COLO668 (cell line): ENCODE data around the gene PLCH1.
A peak's percentile ranks its signal among the peaks of the same experiment; 100 is the strongest.

Source experiments
- DNase-seq: peaks from one replicate; lab custom pipeline; 2025; ENCODE audit not compliant: unreplicated experiment; lab: John Stamatoyannopoulos, UW

PLCH1 gene

DNA sequence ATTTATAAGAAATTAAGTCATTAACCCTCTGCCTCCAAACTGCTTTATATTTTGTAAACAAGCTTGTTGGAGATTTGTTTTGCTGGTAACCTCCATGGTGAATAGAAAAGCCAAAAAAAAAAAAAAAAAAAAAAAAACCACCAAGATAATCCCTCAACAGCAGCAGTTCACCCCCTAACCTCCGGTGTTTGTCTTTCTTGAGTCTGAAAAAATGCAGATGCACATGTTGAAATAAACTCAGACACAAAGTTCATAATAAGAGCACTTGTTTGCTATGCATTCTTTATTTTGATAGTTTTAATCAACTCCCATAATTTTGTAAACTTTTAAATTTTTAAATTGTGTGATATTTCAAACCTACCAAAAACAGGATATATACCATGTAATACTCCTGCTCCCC, 1.8 kb upstream of the PLCH1 start:
- DNase-seq: no peak

DNA sequence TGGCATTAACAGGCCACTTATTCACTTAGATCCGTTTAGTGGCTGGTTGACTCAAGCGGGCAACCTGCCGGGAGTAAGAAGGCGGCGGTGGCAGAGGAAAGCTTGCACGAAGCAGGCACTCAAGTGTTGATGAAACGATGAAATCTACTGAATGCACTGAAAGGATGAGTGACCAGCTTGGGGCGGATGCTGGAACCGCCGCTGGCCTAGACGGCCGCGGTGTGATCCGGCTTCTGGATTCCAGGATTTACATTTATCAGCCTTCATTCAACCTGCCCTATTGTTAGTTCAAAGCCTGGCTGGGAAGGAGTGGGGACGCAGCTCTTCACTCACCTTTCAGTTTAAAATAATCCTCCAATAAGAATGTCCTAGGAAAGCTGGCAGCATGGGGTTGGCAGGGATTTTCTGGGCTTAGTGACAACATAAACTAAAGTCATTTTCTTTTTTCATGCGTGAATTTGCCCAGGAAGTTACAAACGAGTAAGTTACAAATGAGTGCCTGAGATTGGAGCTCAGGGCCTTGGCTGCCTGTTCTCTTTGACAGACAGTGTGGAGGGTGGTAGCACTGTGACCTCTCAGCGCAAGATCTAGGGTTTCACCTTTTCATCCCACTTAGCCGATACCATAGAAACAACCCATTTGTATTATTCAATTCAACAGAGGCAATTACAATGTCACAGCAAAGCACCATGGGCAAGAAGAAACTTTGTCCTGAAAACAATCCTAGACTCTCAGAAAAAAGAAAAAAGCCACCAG, 1.1 kb upstream of the PLCH1 start:
- peak; percentile 46 for DNase-seq

DNA sequence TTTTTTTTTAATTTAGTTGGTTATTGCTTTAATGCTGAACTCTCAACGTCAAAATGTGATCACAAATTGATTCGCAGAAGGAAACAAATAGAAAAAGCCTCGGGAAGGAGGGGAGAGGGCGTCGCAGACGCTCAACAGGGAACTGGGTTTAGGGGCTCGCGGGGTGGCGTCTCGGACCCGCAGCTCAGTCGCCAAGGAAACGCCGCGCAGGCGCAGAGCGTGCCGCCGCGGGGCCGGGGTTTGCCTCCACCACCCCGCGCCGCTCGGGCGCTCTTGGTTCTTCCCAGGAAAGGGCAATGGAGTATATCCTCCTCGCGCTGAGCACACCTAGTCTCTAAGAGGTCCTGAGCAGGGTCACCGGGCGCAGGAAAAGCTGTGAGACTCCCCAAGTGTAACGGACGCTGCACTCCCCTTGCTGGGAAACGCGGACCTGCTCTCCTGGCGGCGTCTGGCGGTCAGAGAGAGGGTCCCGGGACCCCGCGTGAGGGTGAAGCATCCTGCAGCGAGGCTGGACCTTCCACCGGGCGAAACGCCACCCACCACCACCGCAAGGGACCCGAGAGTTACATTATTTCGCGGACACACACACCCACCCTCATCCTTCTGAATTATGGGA, 753 bp downstream of the PLCH1 start:
- DNase-seq: peak; percentile 73

DNA sequence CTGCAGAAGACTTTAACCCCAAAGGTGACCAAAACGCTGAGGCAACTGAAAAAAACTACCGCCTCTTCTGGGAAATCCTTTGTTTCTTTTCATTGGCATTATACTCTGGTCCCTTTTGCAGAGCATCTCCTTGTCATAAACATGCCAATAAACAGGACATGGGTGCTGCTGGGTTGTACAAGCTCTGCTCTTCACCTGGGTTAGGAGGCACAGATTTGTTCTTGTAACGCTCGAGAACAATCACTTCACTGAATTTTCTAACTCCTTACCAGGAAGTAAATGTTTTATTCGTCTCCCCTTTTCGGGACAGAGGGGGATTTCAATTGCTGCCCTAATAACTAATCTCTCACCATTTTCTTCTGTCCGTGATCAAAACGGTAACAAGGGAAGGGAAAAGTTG, 1.3 kb downstream of the PLCH1 start:
- DNase-seq: no peak

DNA sequence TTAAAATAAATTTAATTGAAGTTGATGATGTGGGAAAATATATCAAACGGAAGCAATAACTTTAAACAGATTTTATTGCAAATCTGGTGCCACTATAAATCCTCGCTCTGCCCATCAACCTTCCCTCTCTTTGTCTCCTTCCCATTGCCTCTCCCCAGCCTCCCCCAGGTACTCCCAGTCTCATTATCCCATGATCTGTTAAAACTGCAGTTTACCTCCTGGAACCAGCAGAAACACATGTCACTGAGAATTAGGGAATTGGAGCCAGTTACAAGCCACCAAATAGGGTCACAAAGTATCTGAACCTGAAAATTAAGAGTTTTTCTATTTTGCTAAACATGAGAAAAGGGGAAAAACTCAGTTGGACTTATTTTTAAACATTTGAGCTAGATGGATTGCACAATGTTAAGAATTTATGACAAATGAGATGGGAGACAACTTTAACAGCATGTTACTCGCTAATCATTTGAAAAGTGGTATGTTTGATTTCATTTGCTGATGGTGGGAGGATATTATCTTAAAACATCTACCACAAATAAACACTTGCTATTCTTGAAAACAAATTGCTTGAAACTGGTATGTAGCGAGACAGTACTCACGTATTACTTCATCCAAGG, 2.4 kb downstream of the PLCH1 start:
- DNase-seq: no peak

DNA sequence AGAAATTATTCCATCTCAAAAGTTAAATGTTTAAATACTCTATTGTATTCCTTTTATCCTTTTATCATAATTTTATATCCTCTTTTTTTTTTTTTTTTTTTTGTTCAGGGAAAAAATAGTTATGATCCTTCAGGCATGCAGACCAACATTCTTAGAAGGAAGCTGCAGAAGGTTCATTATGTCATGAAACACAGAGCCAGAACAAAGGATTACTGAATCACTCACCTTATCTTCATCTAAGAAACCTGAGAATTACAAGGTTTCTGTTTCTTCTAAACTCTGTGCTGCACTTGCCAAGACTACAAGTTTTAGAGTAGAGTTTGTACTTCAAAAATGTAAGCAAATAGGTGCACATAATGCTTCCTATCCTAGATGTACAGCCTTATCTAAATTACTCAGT, 3.3 kb downstream of the PLCH1 start:
- DNase-seq: no peak

DNA sequence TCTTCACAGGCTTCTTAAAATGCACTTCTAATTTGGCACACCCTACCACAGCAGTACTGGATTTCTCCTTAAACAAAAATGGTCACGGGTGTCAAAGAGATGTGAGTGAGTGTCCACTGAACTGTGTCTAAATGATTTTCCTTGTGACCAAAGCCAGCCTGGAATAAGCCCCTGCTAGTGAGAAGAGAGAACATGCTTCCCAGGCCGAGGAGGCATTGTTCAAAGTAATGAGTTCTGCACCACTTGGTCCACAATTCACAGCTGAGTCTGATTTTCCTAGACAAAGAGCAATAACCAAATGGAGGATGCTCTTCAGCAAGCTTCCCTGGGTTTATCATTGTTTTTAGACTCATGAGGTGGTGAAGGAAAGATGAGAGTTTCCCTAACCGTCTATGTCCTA, 3.8 kb downstream of the PLCH1 start:
- DNase-seq: no peak

DNA sequence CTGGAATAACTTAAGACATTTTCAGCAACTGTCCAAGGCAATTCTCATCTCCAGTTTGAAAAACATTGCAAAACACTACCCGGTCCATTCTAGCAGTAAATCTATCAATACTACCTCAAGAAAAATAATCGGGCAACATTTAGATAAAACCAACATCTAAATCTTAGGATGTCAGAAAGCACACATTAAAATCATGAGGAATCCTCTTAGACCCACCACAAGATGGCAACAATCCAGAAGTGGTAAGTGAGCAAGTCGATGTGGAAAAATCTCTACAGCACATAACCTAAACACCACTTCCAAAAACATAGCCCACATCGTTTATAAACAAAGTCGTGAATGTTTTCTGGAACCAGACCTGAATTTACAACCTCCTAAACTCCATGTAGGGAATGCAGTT, 5.7 kb downstream of the PLCH1 start:
- no peak for DNase-seq

DNA sequence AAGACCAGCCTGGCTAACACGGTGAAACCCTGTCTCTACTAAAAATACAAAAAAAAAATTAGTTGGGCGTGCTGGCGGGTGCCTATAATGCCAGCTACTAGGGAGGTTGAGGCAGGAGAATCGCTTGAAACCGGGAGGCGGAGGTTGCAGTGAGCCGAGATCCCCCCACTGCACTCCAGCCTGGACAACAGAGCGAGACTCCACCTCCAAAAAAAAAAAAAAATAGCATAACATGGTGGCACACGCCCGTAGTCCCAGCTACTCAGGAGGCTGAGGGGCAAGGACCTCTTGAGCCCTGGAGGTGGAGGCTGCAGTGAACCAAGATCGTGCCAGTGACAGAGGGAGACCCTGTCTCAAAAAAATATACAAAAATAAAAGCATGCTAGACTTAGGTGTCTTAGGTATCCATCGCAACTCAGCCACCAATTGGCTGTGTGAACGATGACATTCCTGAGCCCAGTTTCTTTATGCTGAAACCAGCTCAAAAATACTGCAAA, 6.2 kb downstream of the PLCH1 start:
- no peak for DNase-seq

DNA sequence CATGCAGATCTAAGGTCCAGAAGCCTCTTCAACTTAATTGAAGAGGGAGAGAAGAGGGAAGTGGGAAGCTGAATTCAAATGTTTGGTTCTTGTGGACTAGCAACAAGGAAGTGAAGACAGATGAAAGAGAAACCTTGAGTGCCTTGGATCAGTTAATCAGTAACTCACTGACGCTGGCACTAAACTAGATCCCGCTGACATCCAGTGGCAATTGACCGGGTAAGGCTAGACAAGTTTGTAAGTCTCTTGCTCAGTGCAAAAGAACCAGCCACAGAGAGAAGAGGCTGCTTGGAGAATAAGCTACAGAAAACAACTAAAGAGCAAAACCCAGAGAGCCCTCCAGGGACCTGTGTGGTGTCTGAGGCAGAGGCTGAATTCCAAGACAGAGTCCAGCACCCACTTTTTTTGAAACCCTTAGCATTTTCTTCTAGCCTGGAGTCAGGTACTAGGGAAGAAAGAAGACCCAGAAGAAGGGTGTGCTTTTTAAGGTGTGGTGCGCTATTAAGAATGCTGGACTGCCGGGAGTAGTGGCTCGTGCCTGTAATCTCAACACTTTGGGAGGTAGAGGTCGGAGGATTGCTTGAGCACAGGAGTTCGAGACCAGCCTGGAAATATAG, 6.9 kb downstream of the PLCH1 start:
- DNase-seq: peak; percentile 52

DNA sequence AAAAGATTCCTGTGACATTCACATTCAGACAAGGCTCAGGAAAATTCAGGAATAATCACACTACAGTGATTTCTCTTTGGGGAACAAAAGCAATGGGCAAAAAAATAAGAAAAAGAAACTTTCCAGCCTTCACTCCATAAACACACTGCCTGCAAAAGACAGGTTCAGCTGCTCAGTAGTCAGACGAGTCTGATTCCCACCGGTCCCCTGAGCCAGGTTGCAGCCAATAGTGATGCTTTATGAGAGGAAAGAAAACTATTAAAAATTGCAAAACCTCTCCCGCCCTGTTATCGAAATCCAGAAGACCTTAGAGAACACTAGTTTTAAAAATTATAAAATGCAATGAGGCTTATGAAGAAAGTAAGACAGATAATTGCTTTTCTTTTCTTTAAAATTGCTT, 8.5 kb downstream of the PLCH1 start:
- no peak for DNase-seq

DNA sequence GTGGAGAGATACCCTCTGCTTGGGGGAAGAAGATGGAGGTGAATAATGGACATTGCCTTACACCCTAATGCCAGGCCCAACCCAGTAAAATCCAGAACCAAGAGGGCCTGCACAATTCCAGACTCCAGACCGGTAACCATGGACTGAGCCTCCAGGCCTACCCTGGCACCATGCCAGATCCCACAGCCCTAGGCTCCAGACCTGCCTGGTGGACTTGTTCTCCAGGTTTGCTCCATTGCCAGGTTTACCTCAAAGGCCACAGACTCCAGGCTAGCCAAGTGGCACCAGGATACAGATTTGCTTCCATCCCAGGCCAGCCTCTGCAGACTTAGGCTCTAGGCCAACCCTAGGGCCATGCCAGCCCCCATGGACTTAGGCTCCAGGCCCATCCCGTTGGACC, 14.0 kb downstream of the PLCH1 start:
- DNase-seq: peak; percentile 28

DNA sequence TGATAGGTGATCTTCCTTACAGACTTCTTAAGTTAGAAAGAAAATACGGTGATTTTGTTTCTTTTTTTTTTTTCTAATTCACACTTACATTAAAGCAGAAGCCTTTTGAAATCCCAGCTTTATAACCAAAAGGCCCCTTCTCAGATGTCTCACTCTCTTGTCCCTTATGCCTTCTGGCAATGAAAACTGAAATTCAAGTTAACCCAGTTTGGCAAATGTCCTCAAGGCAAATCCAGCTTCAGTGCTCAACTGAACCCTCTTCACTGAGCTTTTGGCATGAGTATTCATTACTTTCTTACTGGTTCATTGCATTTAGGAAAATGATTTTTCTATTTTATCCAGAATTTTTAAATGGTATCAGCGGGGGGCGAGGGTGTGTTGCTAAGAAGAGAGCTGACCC, 17.0 kb downstream of the PLCH1 start:
- no peak for DNase-seq

DNA sequence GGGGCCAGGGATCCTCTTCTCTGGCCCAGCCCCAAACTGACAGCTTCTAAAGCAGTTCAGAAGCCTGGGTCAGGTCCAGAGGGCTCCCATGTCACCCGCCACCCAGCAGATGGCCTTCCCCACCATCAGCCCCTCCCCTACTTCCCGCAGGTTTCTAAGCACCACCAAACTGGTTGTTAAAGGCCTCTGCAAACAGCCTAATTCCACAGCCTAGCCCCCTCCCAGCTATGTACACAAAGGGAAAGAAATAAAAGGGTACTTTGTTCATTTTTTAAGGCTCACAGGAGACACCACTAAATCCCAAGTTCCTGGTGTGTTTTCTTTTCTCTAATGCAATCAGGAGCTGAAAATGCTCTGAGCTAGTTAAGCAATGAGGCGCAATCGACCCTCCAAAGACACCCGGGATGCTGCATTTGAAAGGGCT, 30.6 kb downstream of the PLCH1 start:
- no peak for DNase-seq

DNA sequence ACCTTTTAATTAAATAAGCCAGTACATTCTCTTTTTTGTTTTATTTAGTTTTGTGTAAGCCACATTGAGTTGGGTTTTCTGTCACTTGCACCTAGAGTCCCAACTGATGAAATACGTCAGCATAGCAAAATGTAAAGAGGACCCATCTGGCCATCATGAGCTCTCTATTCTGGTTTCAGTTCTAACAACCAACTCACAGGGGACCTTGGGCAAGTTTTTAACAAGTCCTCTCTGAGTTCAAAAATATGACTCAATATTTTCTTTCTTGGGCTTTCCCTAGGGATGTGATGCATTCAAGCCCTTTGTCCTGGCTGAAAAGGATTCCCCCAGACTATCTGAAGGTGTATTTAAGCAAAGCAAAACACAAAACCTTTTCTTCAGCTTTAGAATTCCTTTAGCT, 32.9 kb downstream of the PLCH1 start:
- DNase-seq: no peak

DNA sequence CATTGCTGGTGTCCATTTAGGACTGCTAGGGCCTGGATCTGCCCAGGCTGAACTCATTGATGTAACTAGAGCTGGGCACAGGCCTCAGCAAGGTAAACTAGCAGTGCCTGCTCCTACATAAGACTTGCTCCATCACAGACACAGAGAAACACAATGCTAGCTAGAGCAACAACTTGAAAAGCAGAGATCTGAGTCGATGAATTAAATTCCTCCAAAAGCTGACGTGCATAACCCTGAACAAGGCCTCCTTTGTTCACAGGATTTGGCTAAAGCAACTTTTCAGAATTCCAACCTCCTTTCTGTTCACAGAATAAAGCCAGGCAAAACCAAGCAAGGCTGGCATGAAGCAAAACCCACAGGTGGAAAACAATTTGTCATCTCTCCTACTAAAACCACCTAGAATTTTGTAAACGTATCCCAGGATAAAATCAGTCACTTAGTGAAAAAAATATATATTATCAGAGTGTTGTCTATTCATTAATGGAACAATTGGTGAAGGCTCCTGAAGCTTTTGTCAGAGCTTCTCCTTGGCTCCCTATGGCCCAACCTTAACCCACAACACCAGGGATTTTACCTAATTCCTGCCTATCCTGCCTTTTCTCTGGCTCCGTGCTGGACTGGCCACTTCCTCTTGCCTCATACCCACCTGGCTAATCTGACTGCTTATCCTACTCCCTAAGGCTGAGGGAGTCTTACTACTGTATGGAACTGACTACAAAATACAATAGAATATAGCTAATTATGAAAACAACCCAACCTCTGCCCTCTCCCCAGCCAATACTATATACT, 39.9 kb downstream of the PLCH1 start:
- DNase-seq: no peak

DNA sequence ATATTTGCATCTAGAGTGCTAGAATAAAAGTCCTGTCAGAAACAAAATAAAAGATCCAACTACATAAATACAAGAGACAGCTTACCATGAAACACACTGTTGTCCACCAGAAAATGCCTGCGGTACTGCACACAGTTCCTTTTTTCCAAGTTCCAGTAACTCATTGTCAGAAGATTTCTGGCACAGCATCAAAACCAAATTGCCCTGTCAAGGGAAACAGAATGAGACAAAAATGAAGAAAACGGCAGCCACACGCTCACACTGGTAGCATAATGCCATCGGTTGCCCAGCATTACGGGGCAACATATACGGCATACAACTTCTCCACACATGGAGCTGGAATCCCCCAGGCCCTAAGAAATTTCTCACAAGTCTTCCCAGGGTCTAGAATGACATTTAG, 40.8 kb downstream of the PLCH1 start:
- no peak for DNase-seq

DNA sequence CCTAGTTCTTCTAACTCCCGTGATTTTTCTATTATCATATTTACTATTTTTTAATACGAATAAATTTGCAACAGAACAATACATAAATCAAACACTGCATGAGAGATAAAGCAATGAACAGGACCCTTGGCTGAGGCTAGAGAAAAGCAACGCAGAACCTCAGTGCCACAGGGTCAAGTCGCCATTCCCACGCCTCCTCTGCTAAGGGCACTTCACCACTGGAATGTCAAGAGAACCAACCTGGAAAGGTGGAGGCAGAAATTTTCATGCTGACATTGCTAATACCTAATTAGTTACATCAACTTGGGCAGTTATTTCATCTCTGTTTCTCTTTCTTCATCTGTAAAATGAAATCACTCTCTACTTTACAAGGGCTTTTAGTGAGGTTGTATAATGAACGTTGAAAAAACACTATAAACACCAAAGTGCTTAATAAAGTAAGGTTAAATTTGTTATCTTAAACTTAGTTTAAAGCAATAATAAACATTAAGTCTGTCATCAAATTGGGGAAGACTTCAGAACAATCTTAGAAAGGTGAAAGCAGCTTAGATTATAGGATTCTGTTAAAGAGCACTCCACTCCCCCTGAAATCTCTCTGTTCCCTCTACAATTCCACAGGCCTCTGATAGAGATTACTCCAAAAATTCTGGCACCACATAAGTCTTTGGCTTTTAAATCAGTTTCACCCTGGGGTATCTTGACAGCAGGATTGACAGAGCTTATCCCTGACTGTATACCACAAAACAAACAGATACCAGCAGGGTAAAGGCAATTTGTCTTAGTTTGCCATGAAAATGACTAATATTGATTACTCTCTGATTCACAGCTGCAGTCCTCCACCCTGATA, 41.9 kb downstream of the PLCH1 start:
- DNase-seq: no peak

DNA sequence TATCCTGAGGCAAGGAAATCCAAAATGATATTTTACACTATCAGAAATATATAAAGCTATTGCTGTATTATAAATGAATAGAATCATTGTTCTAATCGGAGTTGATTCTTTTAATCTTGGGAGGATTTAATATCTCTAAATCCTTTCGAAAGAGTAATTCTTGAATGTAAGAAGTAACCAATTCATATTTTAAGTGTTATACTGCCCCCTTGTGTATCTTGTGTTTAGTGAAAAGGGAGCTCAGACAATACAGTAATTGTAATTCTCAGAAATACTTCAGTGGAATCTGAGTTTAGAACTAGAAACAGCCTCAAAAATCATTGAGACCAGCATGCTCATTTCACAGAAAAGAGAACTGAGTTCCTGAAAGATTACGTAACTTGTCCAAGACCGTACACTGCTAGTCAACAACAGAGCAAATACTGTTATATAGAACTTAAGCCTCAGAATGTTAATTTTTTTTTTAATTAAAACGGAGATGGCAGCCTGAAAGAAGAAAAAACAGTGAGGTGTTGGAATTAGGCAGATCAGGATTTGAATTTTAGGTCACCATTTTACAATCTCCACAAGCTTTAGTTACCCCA, 42.9 kb downstream of the PLCH1 start:
- DNase-seq: no peak

DNA sequence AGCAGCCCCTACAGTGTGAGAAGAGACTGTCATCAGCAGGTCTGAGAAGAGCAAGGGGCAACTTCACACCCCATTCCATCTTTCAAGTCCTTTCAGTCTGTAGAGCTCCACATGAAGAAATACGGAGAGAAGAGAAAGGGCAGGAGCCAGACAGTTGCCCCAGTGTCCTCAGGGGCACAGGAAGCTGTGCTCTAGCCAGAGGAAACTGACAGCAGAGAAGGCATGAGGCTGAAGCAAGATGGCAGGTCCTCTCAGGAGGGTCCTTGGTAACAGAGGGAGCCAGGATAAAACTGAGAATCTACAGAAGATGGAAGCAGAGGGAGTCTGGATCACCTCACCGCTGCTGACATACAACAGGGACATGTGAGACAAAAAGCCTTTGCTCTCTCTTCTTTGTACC, 47.3 kb downstream of the PLCH1 start:
- no peak for DNase-seq
